ENCODE results near the gene ABCD3. TPM values are rescaled to one million over a fixed set of nuclear protein-coding genes. Genes with fewer than 3 reads are reported as not detected.

The ABCD3 gene
- polyA plus RNA-seq, 1 donor from 2014 or later = 46.4 TPM

DNA sequence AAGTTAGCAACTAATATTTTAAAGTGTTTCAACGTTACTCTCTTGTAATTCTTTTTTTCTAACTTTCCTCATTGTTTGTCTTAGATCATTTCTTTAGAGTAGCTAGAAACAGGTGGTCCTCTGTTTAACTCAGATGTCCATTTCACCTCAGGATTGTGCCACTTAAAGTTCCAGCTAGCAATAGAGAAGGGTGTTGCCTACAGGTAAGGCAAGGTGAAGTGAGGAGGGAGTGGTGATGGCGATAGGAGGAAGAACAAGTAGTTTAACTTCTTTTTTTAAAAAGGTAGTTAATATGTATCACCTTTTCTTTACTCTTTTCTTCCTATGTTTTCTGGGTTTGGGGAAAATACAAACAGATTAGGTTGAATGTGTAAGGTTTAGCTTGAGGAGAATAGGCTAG lies 44.4 kb downstream of the ABCD3 start:
- H4K20me1 ChIP-seq (ENCODE audit: insufficient read depth) = no peaks in the 10 kb centered on the region
- H3K9ac ChIP-seq (ENCODE audit: low read length) = no peak overlapping the region
- no peaks in the 10 kb centered on the region for H3K9me2 ChIP-seq (ENCODE audit: insufficient read depth, low read length)
- no peaks in the 10 kb centered on the region for H3F3A ChIP-seq (ENCODE audit: insufficient read depth, low read length, poor library complexity, severe bottlenecking)
- H3K27me3 ChIP-seq (ENCODE audit: insufficient read depth, low read depth, low read length) = no peaks in the 10 kb centered on the region
- H3K27ac ChIP-seq (ENCODE audit: low read length) = no peak overlapping the region
- peaks cover 20% of the 10 kb centered on the region for H3K36me3 ChIP-seq (ENCODE audit: insufficient read depth, low read length)
- no peak overlapping the region for H2AFZ ChIP-seq (ENCODE audit: low read depth, low read length)
- H3K4me3 ChIP-seq (ENCODE audit: low read length) = no peak overlapping the region
- no peak overlapping the region for H3K4me2 ChIP-seq (ENCODE audit: low read length)
- H3K79me2 ChIP-seq (replicated peaks; ENCODE audit: insufficient read depth, low read length) = no peaks in the 10 kb centered on the region
- H3K9me3 ChIP-seq (ENCODE audit: low read length) = no peaks in the 10 kb centered on the region
- TF ChIP-seq RAD21 (conservative IDR thresholded peaks at IDR 0.05) = no peak
- TF ChIP-seq POLR2AphosphoS5 (IDR thresholded peaks at IDR 0.05) = no peak
- TF ChIP-seq EP300 (conservative IDR thresholded peaks at IDR 0.05; ENCODE audit: poor library complexity, severe bottlenecking) = no peak
- TF ChIP-seq, protein P1, sequence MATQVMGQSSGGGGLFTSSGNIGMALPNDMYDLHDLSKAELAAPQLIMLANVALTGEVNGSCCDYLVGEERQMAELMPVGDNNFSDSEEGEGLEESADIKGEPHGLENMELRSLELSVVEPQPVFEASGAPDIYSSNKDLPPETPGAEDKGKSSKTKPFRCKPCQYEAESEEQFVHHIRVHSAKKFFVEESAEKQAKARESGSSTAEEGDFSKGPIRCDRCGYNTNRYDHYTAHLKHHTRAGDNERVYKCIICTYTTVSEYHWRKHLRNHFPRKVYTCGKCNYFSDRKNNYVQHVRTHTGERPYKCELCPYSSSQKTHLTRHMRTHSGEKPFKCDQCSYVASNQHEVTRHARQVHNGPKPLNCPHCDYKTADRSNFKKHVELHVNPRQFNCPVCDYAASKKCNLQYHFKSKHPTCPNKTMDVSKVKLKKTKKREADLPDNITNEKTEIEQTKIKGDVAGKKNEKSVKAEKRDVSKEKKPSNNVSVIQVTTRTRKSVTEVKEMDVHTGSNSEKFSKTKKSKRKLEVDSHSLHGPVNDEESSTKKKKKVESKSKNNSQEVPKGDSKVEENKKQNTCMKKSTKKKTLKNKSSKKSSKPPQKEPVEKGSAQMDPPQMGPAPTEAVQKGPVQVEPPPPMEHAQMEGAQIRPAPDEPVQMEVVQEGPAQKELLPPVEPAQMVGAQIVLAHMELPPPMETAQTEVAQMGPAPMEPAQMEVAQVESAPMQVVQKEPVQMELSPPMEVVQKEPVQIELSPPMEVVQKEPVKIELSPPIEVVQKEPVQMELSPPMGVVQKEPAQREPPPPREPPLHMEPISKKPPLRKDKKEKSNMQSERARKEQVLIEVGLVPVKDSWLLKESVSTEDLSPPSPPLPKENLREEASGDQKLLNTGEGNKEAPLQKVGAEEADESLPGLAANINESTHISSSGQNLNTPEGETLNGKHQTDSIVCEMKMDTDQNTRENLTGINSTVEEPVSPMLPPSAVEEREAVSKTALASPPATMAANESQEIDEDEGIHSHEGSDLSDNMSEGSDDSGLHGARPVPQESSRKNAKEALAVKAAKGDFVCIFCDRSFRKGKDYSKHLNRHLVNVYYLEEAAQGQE (IDR thresholded peaks at IDR 0.05; ENCODE audit: borderline replicate concordance) = no peak
- no peak for TF ChIP-seq TAF1 (IDR thresholded peaks at IDR 0.05; ENCODE audit: low read depth)
- no peak for TF ChIP-seq SMC3 (conservative IDR thresholded peaks at IDR 0.05; ENCODE audit: poor library complexity)
- no peak for TF ChIP-seq EZH2 (IDR thresholded peaks at IDR 0.05; ENCODE audit: borderline replicate concordance, insufficient read depth, low read length, poor library complexity, severe bottlenecking)

DNA sequence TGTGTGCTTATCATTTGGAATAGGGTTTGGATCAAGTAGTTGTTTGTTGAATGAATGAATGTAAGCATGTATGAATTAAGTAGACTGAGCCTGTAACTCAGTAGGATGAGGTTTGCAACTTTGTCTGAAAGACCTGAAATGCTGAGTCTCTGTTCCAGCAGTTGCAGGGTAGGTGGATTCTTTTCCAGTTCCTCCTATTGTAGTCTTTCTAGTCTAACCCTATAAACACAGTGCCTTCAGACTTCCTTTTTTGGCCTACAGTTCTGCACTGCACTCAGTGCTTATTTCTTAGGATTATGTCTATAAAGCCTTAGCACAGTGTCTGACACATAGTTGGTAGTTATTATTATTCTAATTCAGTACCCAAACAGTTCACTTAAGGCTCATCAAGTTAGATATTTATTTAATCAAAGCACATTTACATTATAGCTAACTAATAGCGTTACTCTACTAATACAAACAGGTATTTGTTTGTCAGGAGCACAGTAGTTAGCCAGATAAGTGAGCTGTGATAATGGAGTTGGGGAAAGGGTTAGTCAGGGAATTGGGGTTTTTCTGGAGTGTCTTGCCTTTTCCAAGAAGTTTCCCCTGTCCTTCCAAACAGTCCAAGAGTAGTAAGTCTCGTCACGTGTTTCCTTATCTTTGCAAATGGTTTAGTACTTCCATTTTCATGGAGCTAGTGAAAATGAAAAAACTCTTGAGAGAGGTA lies 45.0 kb downstream of the ABCD3 start:
- Histone ChIP-seq H4K20me1 (ENCODE audit: insufficient read depth) (no peaks in the 10 kb centered on the region), H3K27me3 (ENCODE audit: insufficient read depth, low read depth, low read length) (no peaks in the 10 kb centered on the region), H3K9ac (ENCODE audit: low read length) (no peak overlapping the region), H3K27ac (ENCODE audit: low read length) (no peak overlapping the region), H3K4me3 (ENCODE audit: low read length) (no peak overlapping the region), H3K79me2 (replicated peaks; ENCODE audit: insufficient read depth, low read length) (no peaks in the 10 kb centered on the region), H3K4me2 (ENCODE audit: low read length) (no peak overlapping the region), H3F3A (ENCODE audit: insufficient read depth, low read length, poor library complexity, severe bottlenecking) (no peaks in the 10 kb centered on the region), H3K9me3 (ENCODE audit: low read length) (no peaks in the 10 kb centered on the region), H3K36me3 (ENCODE audit: insufficient read depth, low read length) (peaks cover 20% of the 10 kb centered on the region), H3K9me2 (ENCODE audit: insufficient read depth, low read length) (no peaks in the 10 kb centered on the region), H2AFZ (ENCODE audit: low read depth, low read length) (no peak overlapping the region)
- TF ChIP-seq RAD21 (conservative IDR thresholded peaks at IDR 0.05) = no peak
- no peak for TF ChIP-seq TAF1 (IDR thresholded peaks at IDR 0.05; ENCODE audit: low read depth)
- TF ChIP-seq, protein P1 (IDR thresholded peaks at IDR 0.05; ENCODE audit: borderline replicate concordance) = no peak
- no peak for TF ChIP-seq POLR2AphosphoS5 (IDR thresholded peaks at IDR 0.05)
- no peak for TF ChIP-seq EP300 (conservative IDR thresholded peaks at IDR 0.05; ENCODE audit: poor library complexity, severe bottlenecking)
- TF ChIP-seq MXI1 (conservative IDR thresholded peaks at IDR 0.05; ENCODE audit: poor library complexity, severe bottlenecking) = no peak
- no peak for TF ChIP-seq EZH2 (IDR thresholded peaks at IDR 0.05; ENCODE audit: borderline replicate concordance, insufficient read depth, low read length, poor library complexity, severe bottlenecking)
- no peak for TF ChIP-seq SMC3 (conservative IDR thresholded peaks at IDR 0.05; ENCODE audit: poor library complexity)
- TF ChIP-seq, protein P2, sequence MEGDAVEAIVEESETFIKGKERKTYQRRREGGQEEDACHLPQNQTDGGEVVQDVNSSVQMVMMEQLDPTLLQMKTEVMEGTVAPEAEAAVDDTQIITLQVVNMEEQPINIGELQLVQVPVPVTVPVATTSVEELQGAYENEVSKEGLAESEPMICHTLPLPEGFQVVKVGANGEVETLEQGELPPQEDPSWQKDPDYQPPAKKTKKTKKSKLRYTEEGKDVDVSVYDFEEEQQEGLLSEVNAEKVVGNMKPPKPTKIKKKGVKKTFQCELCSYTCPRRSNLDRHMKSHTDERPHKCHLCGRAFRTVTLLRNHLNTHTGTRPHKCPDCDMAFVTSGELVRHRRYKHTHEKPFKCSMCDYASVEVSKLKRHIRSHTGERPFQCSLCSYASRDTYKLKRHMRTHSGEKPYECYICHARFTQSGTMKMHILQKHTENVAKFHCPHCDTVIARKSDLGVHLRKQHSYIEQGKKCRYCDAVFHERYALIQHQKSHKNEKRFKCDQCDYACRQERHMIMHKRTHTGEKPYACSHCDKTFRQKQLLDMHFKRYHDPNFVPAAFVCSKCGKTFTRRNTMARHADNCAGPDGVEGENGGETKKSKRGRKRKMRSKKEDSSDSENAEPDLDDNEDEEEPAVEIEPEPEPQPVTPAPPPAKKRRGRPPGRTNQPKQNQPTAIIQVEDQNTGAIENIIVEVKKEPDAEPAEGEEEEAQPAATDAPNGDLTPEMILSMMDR (IDR thresholded peaks at IDR 0.05; ENCODE audit: poor library complexity, severe bottlenecking) = no peak
